GM21723 (cell line): Measurements from ENCODE around the gene PBRM1.
"Not testable (repeated sequence)": the region's sequence is repeated elsewhere in the genome, so short reads cannot be mapped to it uniquely, and the experiment has no call there.

Source experiments
- ATAC-seq: cut with Tn5 transposase; IDR thresholded peaks from one replicate; pipeline ENCODE4 v1.9.1; 2021; ENCODE audit warnings: mild to moderate bottlenecking, moderate library complexity; ENCODE audit not compliant: unreplicated experiment

The PBRM1 gene

DNA sequence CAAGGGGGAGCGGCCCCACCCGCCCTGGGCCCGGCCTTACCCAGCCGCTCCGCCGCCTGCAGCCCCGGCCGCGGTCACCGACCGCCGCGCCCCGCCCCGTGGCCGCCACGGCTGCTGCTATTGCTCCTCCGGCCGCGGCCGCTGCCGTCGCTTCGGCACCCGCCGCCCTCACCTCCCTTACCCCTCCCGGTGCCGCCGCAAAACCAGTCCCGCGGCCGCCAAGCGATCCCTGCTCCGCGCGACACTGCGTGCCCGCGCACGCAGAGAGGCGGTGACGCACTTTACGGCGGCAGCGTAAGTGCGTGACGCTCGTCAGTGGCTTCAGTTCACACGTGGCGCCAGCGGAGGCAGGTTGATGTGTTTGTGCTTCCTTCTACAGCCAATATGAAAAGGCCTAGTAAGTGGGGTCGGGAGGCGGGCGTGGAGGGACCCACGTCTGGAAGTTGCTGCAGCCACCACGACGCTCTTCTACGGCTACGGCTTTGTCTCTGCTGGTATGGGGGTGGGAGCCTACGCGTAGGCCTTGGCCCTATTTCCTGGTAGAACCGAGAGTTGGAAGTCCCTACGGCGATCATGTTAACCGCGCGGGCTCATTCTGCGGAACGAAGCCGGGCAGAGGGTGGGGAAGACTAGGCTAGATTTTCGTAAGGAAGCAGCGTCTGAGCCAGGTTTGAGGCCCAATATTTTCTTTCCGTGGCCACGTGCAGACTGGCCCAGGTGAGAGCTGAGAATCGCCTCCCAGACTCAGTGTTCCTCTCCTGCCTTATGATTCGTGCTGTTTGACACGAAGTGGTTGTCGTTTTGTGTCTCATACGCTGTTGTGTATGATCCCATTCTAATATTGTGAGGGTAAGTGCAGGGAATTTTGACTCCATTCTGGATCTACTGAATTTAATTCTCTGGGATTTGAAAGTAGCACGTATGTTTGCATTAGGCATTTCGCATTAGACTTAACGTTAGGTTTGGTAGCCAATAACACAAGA is at the start of gene PBRM1, which contains the start of gene GNL3:
TSS of gene PBRM1 (minus strand) at position 205 of the 983 bp plus-strand sequence.
TSS of gene GNL3 (plus strand) at position 324 of the 983 bp plus-strand sequence. CDS start at position 385, 61 bp downstream.
- peak; percentile 67 for ATAC-seq

DNA sequence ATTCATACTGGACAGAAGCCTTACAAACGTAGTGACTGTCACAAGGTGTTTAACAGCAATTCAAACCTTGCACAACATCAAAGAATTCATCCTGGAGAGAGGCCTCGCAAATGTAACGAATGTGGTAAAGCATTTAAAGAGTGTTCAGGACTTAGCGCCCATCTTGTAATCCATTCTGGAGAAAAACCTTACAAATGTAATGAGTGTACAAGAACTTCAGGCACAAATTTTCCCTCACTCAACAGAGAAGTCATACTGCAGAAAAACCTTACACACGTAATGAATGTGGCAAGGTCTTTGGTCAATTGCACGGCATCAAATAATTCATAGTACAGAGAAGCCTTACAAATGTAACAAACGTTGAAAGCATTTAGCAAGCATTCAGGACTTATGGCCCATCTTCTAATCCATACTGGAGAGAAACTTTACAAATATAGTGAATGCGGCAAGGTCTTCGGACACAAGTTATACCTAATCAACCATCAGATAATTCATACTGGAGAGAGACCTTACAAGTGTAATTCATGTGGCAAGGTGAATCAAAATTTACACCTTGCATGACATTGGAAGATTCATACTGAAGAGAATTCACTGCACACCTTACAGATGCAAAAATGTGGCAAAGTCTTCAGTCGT is 47.7 kb upstream of the PBRM1 start:
- ATAC-seq = no peak

GRCh38 chr3:52731590-52731989 is 45.9 kb upstream of the PBRM1 start:
- no peak for ATAC-seq

DNA sequence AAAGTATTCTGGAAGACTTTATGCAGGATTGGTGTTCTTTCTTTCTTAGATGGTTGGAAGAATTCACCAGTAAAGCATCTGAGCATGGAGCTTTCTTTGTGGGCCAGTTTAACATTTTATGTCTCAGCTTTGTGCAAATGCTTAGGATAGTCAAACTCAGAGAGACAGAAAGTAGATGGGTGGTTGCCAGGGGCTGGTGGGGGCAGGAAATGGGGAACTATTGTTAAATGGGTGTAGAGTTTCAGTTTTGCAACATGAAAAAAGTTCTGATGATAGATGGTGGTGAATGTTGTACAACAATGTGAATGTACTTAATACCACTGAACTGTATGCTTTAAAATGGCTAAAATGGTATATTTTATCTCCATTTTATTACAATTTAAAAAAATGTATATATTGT is 45.0 kb upstream of the PBRM1 start:
- ATAC-seq = no peak

DNA sequence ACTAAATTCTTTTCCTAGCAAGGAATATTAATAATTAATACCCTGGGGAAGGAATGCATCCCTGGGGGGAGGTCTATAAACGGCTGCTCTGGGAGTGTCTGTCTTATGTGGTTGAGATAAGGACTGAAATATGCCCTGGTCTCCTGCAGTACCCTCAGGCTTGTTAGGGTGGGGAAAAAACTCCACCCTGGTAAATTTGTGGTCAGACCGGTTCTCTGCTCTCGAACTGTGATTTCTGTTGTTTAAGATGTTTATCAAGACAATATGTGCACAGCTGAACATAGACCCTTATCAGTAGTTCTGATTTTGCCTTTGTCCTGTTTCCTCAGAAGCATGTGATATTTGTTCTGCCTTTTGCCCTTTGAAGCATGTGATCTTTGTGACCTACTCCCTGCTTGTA is 43.0 kb upstream of the PBRM1 start:
- not testable (repeated sequence) for ATAC-seq

- no peak for ATAC-seq
Observed at GRCh38 chr3:52724511-52724910, 38.8 kb upstream of the PBRM1 start.

- no peak for ATAC-seq
Observed at GRCh38 chr3:52723935-52724334, 38.2 kb upstream of the PBRM1 start.

DNA sequence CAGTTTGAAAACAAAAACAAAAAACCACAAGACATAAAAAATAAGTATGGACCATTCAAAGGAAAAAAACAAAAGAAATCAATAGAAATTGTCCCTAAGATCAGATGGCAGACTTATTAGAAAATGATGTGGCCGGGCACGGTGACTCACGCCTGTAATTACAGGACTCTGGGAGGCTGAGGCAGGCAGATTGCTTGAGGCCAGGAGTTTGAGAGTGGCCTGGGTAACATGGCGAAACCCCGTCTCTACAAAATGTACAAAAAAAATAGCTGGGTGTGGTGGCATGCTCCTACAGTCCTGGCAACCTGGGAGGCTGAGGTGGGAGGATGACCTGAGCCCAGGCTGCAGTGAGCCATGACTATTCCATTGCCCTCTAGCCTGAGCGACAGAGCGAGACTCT is 36.8 kb upstream of the PBRM1 start:
- no peak for ATAC-seq

DNA sequence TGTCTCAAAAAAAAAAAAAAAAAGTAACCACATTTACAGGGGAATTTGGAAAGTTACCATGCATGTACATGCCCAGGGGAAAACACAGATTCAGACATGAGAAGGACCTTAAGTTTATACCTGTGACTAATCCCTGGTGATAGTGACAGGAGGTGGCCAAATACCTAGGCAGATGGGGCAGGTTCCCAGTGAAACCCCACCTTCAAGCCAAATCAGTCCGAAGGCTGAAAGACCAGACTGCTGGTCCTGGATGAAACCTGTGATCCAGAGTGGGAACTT is 36.0 kb upstream of the PBRM1 start:
- no peak for ATAC-seq

- ATAC-seq = no peak
Observed at GRCh38 chr3:52721002-52721729, 35.5 kb upstream of the PBRM1 start.

DNA sequence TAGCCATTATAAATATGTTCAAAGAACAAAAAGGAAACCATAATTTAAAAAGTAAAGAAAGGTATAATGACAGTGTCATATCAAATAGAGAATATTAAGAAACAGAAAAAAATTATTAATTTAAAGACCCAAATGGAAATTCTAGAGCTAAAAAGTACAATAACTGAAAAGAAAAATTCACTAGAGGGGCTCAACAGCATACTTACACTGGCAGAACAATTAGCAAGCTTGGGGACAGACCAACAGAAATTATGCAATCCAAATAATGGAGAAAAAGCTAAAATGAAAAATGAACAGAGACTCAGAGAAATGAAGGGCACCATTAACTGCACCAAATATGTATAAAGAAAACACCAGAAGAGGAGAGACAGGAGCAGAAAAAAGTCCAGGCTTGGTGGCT is 33.9 kb upstream of the PBRM1 start:
- ATAC-seq = no peak

GRCh38 chr3:52715714-52716305 is 30.1 kb upstream of the PBRM1 start:
- ATAC-seq = no peak

- no peak for ATAC-seq
Observed at GRCh38 chr3:52714335-52715302, 28.9 kb upstream of the PBRM1 start.

DNA sequence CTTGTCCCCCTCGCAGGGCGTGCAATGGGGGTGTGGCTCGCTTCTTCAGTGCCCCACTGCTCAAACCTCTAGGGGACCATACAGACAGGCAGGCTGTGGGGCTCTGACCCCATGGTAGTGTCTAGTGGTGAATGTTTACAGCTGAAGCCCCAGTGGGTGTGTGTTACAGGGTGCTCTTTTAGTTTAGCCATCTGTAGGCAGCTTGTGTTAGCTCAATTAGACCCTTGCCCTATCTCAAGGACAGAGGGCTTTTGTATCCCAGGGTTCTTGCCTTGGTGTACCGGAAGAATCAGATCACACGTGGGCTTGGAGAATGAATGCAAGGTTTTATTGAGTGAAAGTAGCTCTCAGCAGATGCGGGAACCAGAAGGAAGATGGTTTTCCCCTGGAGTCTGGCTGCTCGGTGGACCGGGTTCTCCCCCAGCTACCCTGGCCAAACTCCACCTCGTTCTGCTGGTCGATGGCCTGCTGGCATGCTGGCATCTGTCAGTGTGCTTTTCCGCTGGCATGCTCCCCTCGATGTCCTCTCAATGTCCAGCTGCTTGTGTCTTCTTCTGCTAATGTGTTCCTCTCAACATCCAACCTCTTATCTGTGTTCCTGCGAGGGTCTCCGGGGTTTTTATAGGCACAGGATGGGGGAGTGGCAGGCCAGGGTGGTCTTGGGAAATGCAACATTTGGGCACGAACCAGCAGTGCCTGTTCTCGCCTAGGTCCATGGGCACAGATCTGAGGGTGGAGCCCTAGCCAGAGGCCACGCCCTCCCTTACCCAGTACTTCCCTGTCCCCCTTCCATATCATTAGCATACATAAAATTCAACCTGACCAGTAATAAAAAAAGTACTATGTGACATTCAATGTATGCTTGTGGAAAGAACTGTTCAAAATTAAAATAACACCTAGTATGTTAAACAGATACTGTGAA is 26.8 kb upstream of the PBRM1 start:
- no peak for ATAC-seq

GRCh38 chr3:52710512-52710911 is 24.8 kb upstream of the PBRM1 start:
- peak; percentile 30 for ATAC-seq

- no peak for ATAC-seq
Observed at GRCh38 chr3:52707585-52707984, 21.9 kb upstream of the PBRM1 start.

DNA sequence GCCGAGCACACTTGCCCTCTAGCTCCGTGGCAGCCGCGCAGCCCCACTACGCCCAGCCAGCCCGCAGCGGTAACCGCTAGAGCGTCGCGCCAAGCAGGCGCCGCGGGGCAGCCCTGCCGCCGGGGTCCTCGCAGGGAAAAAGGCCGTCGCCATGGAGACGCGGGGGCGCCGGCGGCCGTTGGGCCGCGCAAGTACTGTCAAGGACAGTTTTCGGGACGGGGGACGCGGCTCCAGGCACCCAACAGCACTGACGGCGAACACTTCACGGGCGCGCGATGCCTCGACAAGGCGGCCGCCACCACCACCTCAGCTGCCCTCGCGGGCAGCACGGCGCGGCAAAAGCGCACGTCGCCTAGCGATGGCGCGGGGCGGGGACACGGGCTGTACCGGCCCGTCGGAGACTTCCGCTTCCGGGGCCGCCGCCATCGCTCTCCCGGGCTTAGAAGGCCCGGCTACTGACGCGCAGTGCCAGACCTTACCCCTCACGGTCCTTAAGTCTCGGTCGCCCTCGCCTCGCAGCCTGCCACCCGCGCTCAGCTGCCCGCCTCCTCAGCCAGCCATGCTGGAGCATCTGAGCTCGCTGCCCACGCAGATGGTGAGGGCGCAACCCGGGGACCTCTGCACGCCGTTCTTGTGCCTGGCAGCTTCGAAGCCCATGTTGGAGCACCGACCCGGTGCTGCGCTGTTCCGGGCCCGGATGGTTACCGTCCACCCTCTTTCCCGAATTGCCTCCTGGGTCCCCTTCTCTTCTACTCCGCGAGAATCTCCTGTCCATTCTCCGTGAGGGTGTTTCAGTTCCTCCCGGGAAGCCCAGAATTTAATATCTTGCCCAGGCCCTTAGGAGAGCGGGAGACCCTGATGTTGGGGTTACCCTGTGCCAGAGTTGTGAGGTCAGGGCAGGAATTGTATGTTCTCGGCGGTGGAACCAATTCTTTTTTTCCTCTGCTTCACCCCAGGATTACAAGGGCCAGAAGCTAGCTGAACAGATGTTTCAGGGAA is 20.3 kb upstream of the PBRM1 start, which contains the start of the genes GLT8D1 and SPCS1:
TSS of gene GLT8D1 (minus strand) at position 104 of the 999 bp plus-strand sequence. CDS start 5,331 bp downstream, outside the sequence.
TSS of gene SPCS1 (plus strand) at position 419 of the 999 bp plus-strand sequence. CDS start at position 560, 141 bp downstream.
- peak; percentile 73 for ATAC-seq

- ATAC-seq = no peak
Observed at GRCh38 chr3:52705438-52705687, 19.6 kb upstream of the PBRM1 start.
